ENCODE measurements around the gene XXYLT1. TPM values are rescaled to one million over a fixed set of nuclear protein-coding genes. Genes with fewer than 3 reads are reported as not detected.

Gene XXYLT1
- total RNA-seq, 1 donor, result 32.8 TPM

- no peak overlapping the region for H3K4me3 ChIP-seq (ENCODE audit: low read depth, low read length)
- no peak for DNase-seq (ENCODE audit: low read depth)
- TF ChIP-seq CTCF (IDR thresholded peaks at IDR 0.05; ENCODE audit: insufficient read depth, low read depth, low read length), result no peak
These were observed 125.4 kb downstream of the XXYLT1 start for GRCh38 chr3:195145579-195145978.

- DNase-seq (ENCODE audit: low read depth), result peak; percentile 70
- no peak for TF ChIP-seq CTCF (IDR thresholded peaks at IDR 0.05; ENCODE audit: insufficient read depth, low read depth, low read length)
- H3K4me3 ChIP-seq (ENCODE audit: low read depth, low read length), result no peak overlapping the region
These were observed 127.7 kb downstream of the XXYLT1 start for GRCh38 chr3:195143221-195143620.

- no peak for DNase-seq (ENCODE audit: low read depth)
- no peak for TF ChIP-seq CTCF (IDR thresholded peaks at IDR 0.05; ENCODE audit: insufficient read depth, low read depth, low read length)
- no peak overlapping the region for H3K4me3 ChIP-seq (ENCODE audit: low read depth, low read length)
These were observed 128.4 kb downstream of the XXYLT1 start for GRCh38 chr3:195142519-195142918.

GRCh38 chr3:195140816-195141793 lies 129.9 kb downstream of the XXYLT1 start:
- no peak overlapping the region for H3K4me3 ChIP-seq (ENCODE audit: low read depth, low read length)
- no peak for TF ChIP-seq CTCF (IDR thresholded peaks at IDR 0.05; ENCODE audit: insufficient read depth, low read depth, low read length)
- DNase-seq (ENCODE audit: low read depth), result no peak

- no peak overlapping the region for H3K4me3 ChIP-seq (ENCODE audit: low read depth, low read length)
- DNase-seq (ENCODE audit: low read depth), result no peak
- no peak for TF ChIP-seq CTCF (IDR thresholded peaks at IDR 0.05; ENCODE audit: insufficient read depth, low read depth, low read length)
These were observed 130.5 kb downstream of the XXYLT1 start for GRCh38 chr3:195140410-195140809.

- no peak for DNase-seq (ENCODE audit: low read depth)
- no peak overlapping the region for H3K4me3 ChIP-seq (ENCODE audit: low read depth, low read length)
- TF ChIP-seq CTCF (IDR thresholded peaks at IDR 0.05; ENCODE audit: insufficient read depth, low read depth, low read length), result no peak
These were observed 131.1 kb downstream of the XXYLT1 start for GRCh38 chr3:195139876-195140240.

All from fibroblast of villous mesenchyme (primary cell).